K562 (cell line): ENCODE measurements around the gene BRF1. TPM values are rescaled to one million over a fixed set of nuclear protein-coding genes. Genes with fewer than 3 reads are reported as not detected.

ENCODE experiments used
- polyA plus RNA-seq, 8 experiments: library from polyadenylated mRNA; depleted of rRNA in 4 of 8; stranded (reverse) in 5 of 8; unstranded in 3 of 8; fragments of >200 nt; fragmentation: Nextera tagmentation in 2 of 8; fragmentation: Illumina TruSeq in 1 of 8; extraction: Ambion mirVana in 2 of 8; extraction: Trizol in 1 of 8; gene quantifications; 2 replicates each; pipeline versions ENCODE4 v1.2.1 to v1.2.3, GENCODE V29; 2011 to 2014; ENCODE audit warnings: inconsistent platforms in 1 of 8, missing spikeins in 1 of 8
- total RNA-seq, 7 experiments: library from RNA; depleted of rRNA in 6 of 7; stranded (reverse); fragments of >200 nt in 6 of 7; fragmentation: Illumina TruSeq in 2 of 7; extraction: Trizol in 2 of 7; gene quantifications; 2 replicates each; pipeline versions ENCODE4 v1.2.1 to v1.2.3, GENCODE V29; 2011 to 2021; ENCODE audit warnings: low replicate concordance in 1 of 7

The BRF1 gene
- total and polyA plus RNA-seq, 9 of the 15 experiments (the other 6 are each of a cell fraction or from before 2014, with no cell fraction given) = 0.14 to 24.6 (median 8.2) TPM

Other genes starting within 250 kb of the BRF1 start
Only the 7 nearest of the 11 such genes appear.
- gene JAG2, start 132.2 kb downstream of the BRF1 start, total RNA-seq (2014; rRNA removed) = 20.1 and 22.8 TPM in 2 replicates
- 2.4 and 3.3 TPM in 2 replicates for gene JAG2, start 132.2 kb downstream of the BRF1 start, total RNA-seq (2014; rRNA removed; fragmentation: Illumina TruSeq; extraction: Trizol)
- gene JAG2, start 132.2 kb downstream of the BRF1 start, total RNA-seq (2015; rRNA removed; fragmentation: Illumina TruSeq; extraction: Trizol) = 10.5 and 10.7 TPM in 2 replicates
- gene JAG2, start 132.2 kb downstream of the BRF1 start, total RNA-seq (2021) = 43.4 and 48.4 TPM in 2 replicates
- gene JAG2, start 132.2 kb downstream of the BRF1 start, polyA plus RNA-seq (2011; rRNA removed) = 8.6 and 12.1 TPM in 2 replicates
- gene JAG2, start 132.2 kb downstream of the BRF1 start, polyA plus RNA-seq (2014; fragmentation: Illumina TruSeq; extraction: Trizol) = 6.6 and 16.7 TPM in 2 replicates
- gene JAG2, start 132.2 kb downstream of the BRF1 start, polyA plus RNA-seq (2014; fragmentation: Nextera tagmentation; extraction: Ambion mirVana) = under 1 TPM; 0.25 to 0.50 TPM
- gene JAG2, start 132.2 kb downstream of the BRF1 start, polyA plus RNA-seq (2014; rRNA removed) = 24.5 and 38.0 TPM in 2 replicates
- 12.3 and 13.2 TPM in 2 replicates for gene NUDT14, start 119.7 kb downstream of the BRF1 start, total RNA-seq (2014; rRNA removed)
- gene NUDT14, start 119.7 kb downstream of the BRF1 start, total RNA-seq (2014; rRNA removed; fragmentation: Illumina TruSeq; extraction: Trizol) = 1.7 and 2.1 TPM in 2 replicates
- gene NUDT14, start 119.7 kb downstream of the BRF1 start, total RNA-seq (2015; rRNA removed; fragmentation: Illumina TruSeq; extraction: Trizol) = 11.7 and 11.9 TPM in 2 replicates
- 15.7 and 16.3 TPM in 2 replicates for gene NUDT14, start 119.7 kb downstream of the BRF1 start, total RNA-seq (2021)
- 8.3 and 10.6 TPM in 2 replicates for gene NUDT14, start 119.7 kb downstream of the BRF1 start, polyA plus RNA-seq (2011; rRNA removed)
- gene NUDT14, start 119.7 kb downstream of the BRF1 start, polyA plus RNA-seq (2014; fragmentation: Illumina TruSeq; extraction: Trizol) = 3.1 and 6.4 TPM in 2 replicates
- under 1 TPM; 0.14 to 0.85 TPM for gene NUDT14, start 119.7 kb downstream of the BRF1 start, polyA plus RNA-seq (2014; fragmentation: Nextera tagmentation; extraction: Ambion mirVana)
- gene NUDT14, start 119.7 kb downstream of the BRF1 start, polyA plus RNA-seq (2014; rRNA removed) = 8.2 and 14.5 TPM in 2 replicates
- not detected in 2 replicates for gene BTBD6, start 52.5 kb downstream of the BRF1 start, total RNA-seq (2014; rRNA removed)
- not detected in 2 replicates for gene BTBD6, start 52.5 kb downstream of the BRF1 start, total RNA-seq (2014; rRNA removed; fragmentation: Illumina TruSeq; extraction: Trizol)
- gene BTBD6, start 52.5 kb downstream of the BRF1 start, total RNA-seq (2015; rRNA removed; fragmentation: Illumina TruSeq; extraction: Trizol) = not detected in 2 replicates
- 0.16 TPM in 1 of 2 replicates, not detected in the other for gene BTBD6, start 52.5 kb downstream of the BRF1 start, total RNA-seq (2021)
- gene BTBD6, start 52.5 kb downstream of the BRF1 start, polyA plus RNA-seq (2011; rRNA removed) = not detected in 2 replicates
- gene BTBD6, start 52.5 kb downstream of the BRF1 start, polyA plus RNA-seq (2014; fragmentation: Illumina TruSeq; extraction: Trizol) = not detected in 2 replicates
- gene BTBD6, start 52.5 kb downstream of the BRF1 start, polyA plus RNA-seq (2014; fragmentation: Nextera tagmentation; extraction: Ambion mirVana) = not detected
- not detected in 2 replicates for gene BTBD6, start 52.5 kb downstream of the BRF1 start, polyA plus RNA-seq (2014; rRNA removed)
- gene PACS2, start 13.7 kb upstream of the BRF1 start, total RNA-seq (2014; rRNA removed) = 13.2 and 21.3 TPM in 2 replicates
- gene PACS2, start 13.7 kb upstream of the BRF1 start, total RNA-seq (2014; rRNA removed; fragmentation: Illumina TruSeq; extraction: Trizol) = 4.4 and 5.9 TPM in 2 replicates
- 10.4 and 11.6 TPM in 2 replicates for gene PACS2, start 13.7 kb upstream of the BRF1 start, total RNA-seq (2015; rRNA removed; fragmentation: Illumina TruSeq; extraction: Trizol)
- gene PACS2, start 13.7 kb upstream of the BRF1 start, total RNA-seq (2021) = 20.8 and 21.0 TPM in 2 replicates
- 8.8 and 9.9 TPM in 2 replicates for gene PACS2, start 13.7 kb upstream of the BRF1 start, polyA plus RNA-seq (2011; rRNA removed)
- 4.3 and 9.0 TPM in 2 replicates for gene PACS2, start 13.7 kb upstream of the BRF1 start, polyA plus RNA-seq (2014; fragmentation: Illumina TruSeq; extraction: Trizol)
- under 1 TPM; 0.11 to 0.34 TPM for gene PACS2, start 13.7 kb upstream of the BRF1 start, polyA plus RNA-seq (2014; fragmentation: Nextera tagmentation; extraction: Ambion mirVana)
- gene PACS2, start 13.7 kb upstream of the BRF1 start, polyA plus RNA-seq (2014; rRNA removed) = 14.6 and 16.6 TPM in 2 replicates
- 0.04 and 0.05 TPM in 2 replicates for gene TEX22, start 97.5 kb upstream of the BRF1 start, total RNA-seq (2014; rRNA removed)
- 0.06 and 0.55 TPM in 2 replicates for gene TEX22, start 97.5 kb upstream of the BRF1 start, total RNA-seq (2014; rRNA removed; fragmentation: Illumina TruSeq; extraction: Trizol)
- 0.14 and 0.45 TPM in 2 replicates for gene TEX22, start 97.5 kb upstream of the BRF1 start, total RNA-seq (2015; rRNA removed; fragmentation: Illumina TruSeq; extraction: Trizol)
- gene TEX22, start 97.5 kb upstream of the BRF1 start, total RNA-seq (2021) = 1.0 and 1.7 TPM in 2 replicates
- 0.31 and 0.50 TPM in 2 replicates for gene TEX22, start 97.5 kb upstream of the BRF1 start, polyA plus RNA-seq (2011; rRNA removed)
- 0.04 and 0.14 TPM in 2 replicates for gene TEX22, start 97.5 kb upstream of the BRF1 start, polyA plus RNA-seq (2014; fragmentation: Illumina TruSeq; extraction: Trizol)
- not detected for gene TEX22, start 97.5 kb upstream of the BRF1 start, polyA plus RNA-seq (2014; fragmentation: Nextera tagmentation; extraction: Ambion mirVana)
- 0.18 and 0.23 TPM in 2 replicates for gene TEX22, start 97.5 kb upstream of the BRF1 start, polyA plus RNA-seq (2014; rRNA removed)
- 48.1 and 61.0 TPM in 2 replicates for gene MTA1, start 118.8 kb upstream of the BRF1 start, total RNA-seq (2014; rRNA removed)
- gene MTA1, start 118.8 kb upstream of the BRF1 start, total RNA-seq (2014; rRNA removed; fragmentation: Illumina TruSeq; extraction: Trizol) = 11.6 and 12.2 TPM in 2 replicates
- 32.3 and 33.4 TPM in 2 replicates for gene MTA1, start 118.8 kb upstream of the BRF1 start, total RNA-seq (2015; rRNA removed; fragmentation: Illumina TruSeq; extraction: Trizol)
- gene MTA1, start 118.8 kb upstream of the BRF1 start, total RNA-seq (2021) = 107 and 118 TPM in 2 replicates
- 47.7 and 58.6 TPM in 2 replicates for gene MTA1, start 118.8 kb upstream of the BRF1 start, polyA plus RNA-seq (2011; rRNA removed)
- 29.5 and 45.4 TPM in 2 replicates for gene MTA1, start 118.8 kb upstream of the BRF1 start, polyA plus RNA-seq (2014; fragmentation: Illumina TruSeq; extraction: Trizol)
- under 1 TPM; 0.13 to 0.14 TPM for gene MTA1, start 118.8 kb upstream of the BRF1 start, polyA plus RNA-seq (2014; fragmentation: Nextera tagmentation; extraction: Ambion mirVana)
- 90.0 and 103 TPM in 2 replicates for gene MTA1, start 118.8 kb upstream of the BRF1 start, polyA plus RNA-seq (2014; rRNA removed)
- 1.7 and 2.0 TPM in 2 replicates for gene CRIP2, start 173.8 kb upstream of the BRF1 start, total RNA-seq (2014; rRNA removed)
- not detected in 2 replicates for gene CRIP2, start 173.8 kb upstream of the BRF1 start, total RNA-seq (2014; rRNA removed; fragmentation: Illumina TruSeq; extraction: Trizol)
- gene CRIP2, start 173.8 kb upstream of the BRF1 start, total RNA-seq (2015; rRNA removed; fragmentation: Illumina TruSeq; extraction: Trizol) = 0.33 and 0.34 TPM in 2 replicates
- gene CRIP2, start 173.8 kb upstream of the BRF1 start, total RNA-seq (2021) = 1.2 and 1.7 TPM in 2 replicates
- gene CRIP2, start 173.8 kb upstream of the BRF1 start, polyA plus RNA-seq (2011; rRNA removed) = 1.0 and 2.2 TPM in 2 replicates
- gene CRIP2, start 173.8 kb upstream of the BRF1 start, polyA plus RNA-seq (2014; fragmentation: Illumina TruSeq; extraction: Trizol) = 0.18 and 0.51 TPM in 2 replicates
- under 1 TPM; 0.25 to 0.27 TPM for gene CRIP2, start 173.8 kb upstream of the BRF1 start, polyA plus RNA-seq (2014; fragmentation: Nextera tagmentation; extraction: Ambion mirVana)
- gene CRIP2, start 173.8 kb upstream of the BRF1 start, polyA plus RNA-seq (2014; rRNA removed) = 0.16 and 1.2 TPM in 2 replicates